SK-N-SH (cell line): ENCODE measurements around the gene CCDC122. TPM values are rescaled to one million over a fixed set of nuclear protein-coding genes. Genes with fewer than 3 reads are reported as not detected.

Experiments
- CTCF ChIA-PET: fragments of 300-600, 350-600 bp; formaldehyde crosslinking; extraction: SDS; loops from one replicate; lab custom pipeline; 2021; lab: Yijun Ruan, JAX
- POLR2A ChIA-PET: fragments of 350-600 bp; sonication (Branson Sonifier 250); formaldehyde crosslinking; extraction: SDS; loops from one replicate; lab custom pipeline; 2020; ENCODE audit warnings: antibody characterized with exemption, inconsistent platforms; lab: Yijun Ruan, JAX
- DNase-seq: peaks from one replicate; pipeline ENCODE4 v3.0.0; 2012
- H2AFZ ChIP-seq: fragments of 200-600 bp; sonication (generic); 2 replicates; pipeline ENCODE4 v1.8.1; 2016; ENCODE audit warnings: antibody characterized with exemption, mild to moderate bottlenecking, low read depth
- H3F3A ChIP-seq: fragments of 200-600 bp; sonication (generic); replicated peaks from 2 replicates; pipeline ENCODE3; 2016; ENCODE audit warnings: antibody characterized with exemption, mild to moderate bottlenecking; ENCODE audit not compliant: insufficient read depth
- H3K27ac ChIP-seq, 2 experiments: fragments of 200-500 bp in 1 of 2; fragments of 200-600 bp in 1 of 2; sonication (Bioruptor generic) in 1 of 2; sonication (generic), shearing (Covaris generic) in 1 of 2; 2 replicates each; pipeline versions ENCODE4 v1.5.1 to v1.6.1; 2014 to 2016; ENCODE audit warnings: low read depth in 2 of 2, inconsistent platforms in 1 of 2, low read length in 1 of 2, mild to moderate bottlenecking in 1 of 2, mixed read lengths in 1 of 2
- H3K27me3 ChIP-seq: fragments of 200-600 bp; sonication (generic), shearing (Covaris generic); 2 replicates; pipeline ENCODE4 v1.6.1; 2016; ENCODE audit warnings: mixed run types; ENCODE audit not compliant: insufficient read depth
- H3K36me3 ChIP-seq, 2 experiments: fragments of 200-500 bp in 1 of 2; fragments of 200-600 bp in 1 of 2; sonication (Bioruptor generic) in 1 of 2; sonication (generic) in 1 of 2; replicated peaks in 1 of 2; 2 replicates each; pipeline versions ENCODE3 to v1.5.1; 2014 to 2016; ENCODE audit warnings: low read length in 1 of 2, mild to moderate bottlenecking in 1 of 2; ENCODE audit not compliant: insufficient read depth in 2 of 2, control insufficient read depth in 1 of 2
- H3K4me1 ChIP-seq, 2 experiments: fragments of 200-500 bp in 1 of 2; fragments of 200-600 bp in 1 of 2; sonication (Bioruptor generic) in 1 of 2; sonication (generic), shearing (Covaris generic) in 1 of 2; 2 replicates each; pipeline versions ENCODE4 v1.5.1 to v1.6.1; 2014 to 2016; ENCODE audit warnings: low read depth in 1 of 2, low read length in 1 of 2, mixed run types in 1 of 2; ENCODE audit not compliant: insufficient read depth in 2 of 2, control insufficient read depth in 1 of 2
- H3K4me2 ChIP-seq: fragments of 200-600 bp; sonication (generic), shearing (Covaris generic); 2 replicates; pipeline ENCODE4 v1.6.1; 2017; ENCODE audit warnings: mixed run types
- H3K4me3 ChIP-seq, 2 experiments: fragments of 200-500 bp in 1 of 2; fragments of 200-600 bp in 1 of 2; sonication (Bioruptor generic) in 1 of 2; sonication (generic), shearing (Covaris generic) in 1 of 2; 2 replicates each; pipeline versions ENCODE4 v1.5.1 to v1.8.1; 2014 to 2016; ENCODE audit warnings: low read depth in 2 of 2, inconsistent platforms in 1 of 2, low read length in 1 of 2, mild to moderate bottlenecking in 1 of 2, mixed read lengths in 1 of 2, moderate library complexity in 1 of 2
- H3K79me2 ChIP-seq: fragments of 200-600 bp; sonication (generic); 2 replicates; pipeline ENCODE4 v1.8.1; 2017; ENCODE audit warnings: mild to moderate bottlenecking; ENCODE audit not compliant: insufficient read depth
- H3K9ac ChIP-seq: fragments of 200-600 bp; sonication (generic); 2 replicates; pipeline ENCODE4 v1.6.1; 2017; ENCODE audit warnings: mixed run types
- H3K9me2 ChIP-seq: fragments of 200-600 bp; sonication (generic); 2 replicates; pipeline ENCODE4 v1.6.1; 2017; ENCODE audit warnings: mixed run types
- H3K9me3 ChIP-seq: fragments of 200-600 bp; sonication (generic); 2 replicates; pipeline ENCODE4 v1.6.1; 2017; ENCODE audit warnings: mixed run types, mild to moderate bottlenecking, moderate library complexity
- H4K20me1 ChIP-seq: fragments of 200-600 bp; sonication (generic); 2 replicates; pipeline ENCODE4 v1.6.1; 2017; ENCODE audit warnings: mild to moderate bottlenecking, mixed run types; ENCODE audit not compliant: insufficient read depth
- CHD2 ChIP-seq: fragments of 150-350 bp; IDR thresholded peaks from 2 replicates; pipeline ENCODE4 v1.6.1; 2018; ENCODE audit warnings: low read length; ENCODE audit not compliant: partially characterized antibody
- CTCF ChIP-seq: fragments of 200-600 bp; sonication (generic); IDR thresholded peaks from 2 replicates; pipeline ENCODE4 v1.6.1; 2017; ENCODE audit warnings: antibody characterized with exemption, mild to moderate bottlenecking, moderate library complexity
- ELF1 ChIP-seq: IDR thresholded peaks from 2 replicates; pipeline ENCODE4 v1.4.0; 2012
- EP300 ChIP-seq, 2 experiments: IDR thresholded peaks; 2 replicates each; pipeline versions ENCODE4 v1.4.0 to v1.6.1; 2012; ENCODE audit warnings: borderline replicate concordance in 1 of 2, low read depth in 1 of 2, low read length in 1 of 2
- FOSL2 ChIP-seq: IDR thresholded peaks from 2 replicates; pipeline ENCODE4 v1.4.0; 2012; ENCODE audit warnings: low read depth, mild to moderate bottlenecking, moderate library complexity, borderline replicate concordance
- FOXJ3 ChIP-seq: sonication (generic); formaldehyde crosslinking; IDR thresholded peaks from 2 replicates; pipeline ENCODE4 v1.5.1; 2020; ENCODE audit warnings: mild to moderate bottlenecking, missing genetic modification reagents
- GABPA ChIP-seq: IDR thresholded peaks from 2 replicates; pipeline ENCODE4 v1.4.0; 2012; ENCODE audit warnings: low read depth, mild to moderate bottlenecking
- IRF3 ChIP-seq: fragments of 150-350 bp; IDR thresholded peaks from 2 replicates; pipeline ENCODE4 v1.6.1; 2016; ENCODE audit warnings: mild to moderate bottlenecking, low read depth, low read length
- JUND ChIP-seq: IDR thresholded peaks from 2 replicates; pipeline ENCODE4 v1.4.0; 2012
- MEF2A ChIP-seq: IDR thresholded peaks from 2 replicates; pipeline ENCODE4 v1.4.0; 2012; ENCODE audit warnings: low read depth, borderline replicate concordance
- MXI1 ChIP-seq: IDR thresholded peaks from 2 replicates; pipeline ENCODE4 v1.6.1; 2012; ENCODE audit warnings: mild to moderate bottlenecking, low read depth, low read length, improper control_type of control experiment
- NRF1 ChIP-seq: IDR thresholded peaks from 2 replicates; pipeline ENCODE4 v1.6.1; 2012; ENCODE audit warnings: low read depth, mild to moderate bottlenecking, low read length
- POLR2AphosphoS5 ChIP-seq: IDR thresholded peaks from 2 replicates; pipeline ENCODE4 v1.6.1; 2012; ENCODE audit warnings: low read depth, low read length
- RXRA ChIP-seq: IDR thresholded peaks from 2 replicates; pipeline ENCODE4 v1.4.0; 2012; ENCODE audit warnings: low read depth, mild to moderate bottlenecking, borderline replicate concordance
- SMC3 ChIP-seq: IDR thresholded peaks from 2 replicates; pipeline ENCODE4 v1.6.1; 2012; ENCODE audit warnings: low read depth, low read length, improper control_type of control experiment
- TAF1 ChIP-seq: IDR thresholded peaks from 2 replicates; pipeline ENCODE4 v1.6.1; 2012; ENCODE audit warnings: low read depth, mild to moderate bottlenecking, low read length, moderate library complexity, borderline replicate concordance
- TCF12 ChIP-seq: IDR thresholded peaks from 2 replicates; pipeline ENCODE4 v1.4.0; 2012
- TEAD4 ChIP-seq: IDR thresholded peaks from 2 replicates; pipeline ENCODE4 v1.4.0; 2012; ENCODE audit warnings: mild to moderate bottlenecking, borderline replicate concordance; ENCODE audit not compliant: insufficient read depth
- USF2 ChIP-seq: fragments of 150-350 bp; IDR thresholded peaks from 2 replicates; pipeline ENCODE4 v1.6.1; 2017; ENCODE audit warnings: antibody characterized with exemption, low read length, low read depth, borderline replicate concordance
- ZBTB33 ChIP-seq: IDR thresholded peaks from 2 replicates; pipeline ENCODE4 v1.4.0; 2012; ENCODE audit warnings: low read depth, borderline replicate concordance
- WGBS: methylation state at CpG from one replicate; pipeline ENCODE4 v1.1.6; 2017; ENCODE audit warnings: low lambda C conversion rate; 5-methylcytosine and 5-hydroxymethylcytosine counted together
- polyA plus RNA-seq, 3 experiments: library from polyadenylated mRNA; depleted of rRNA; stranded (reverse); fragments of >200 nt; gene quantifications; 2 replicates each; pipeline ENCODE4 v1.2.3, GENCODE V29; 2012

CCDC122 gene
- polyA plus RNA-seq, 1 of the 3 experiments (the other 2 are of a cell fraction) = 1.4 TPM

GRCh38 chr13:43884222-43884621, 4.7 kb upstream of the CCDC122 start:
- Histone ChIP-seq H3K27ac (no peak overlapping the region), H2AFZ (no peak overlapping the region), H3K27me3 (no peaks in the 10 kb centered on the region), H4K20me1 (no peaks in the 10 kb centered on the region), H3K4me1 (peaks cover 0 to 3% of the 10 kb centered on the region in 2 experiments; a peak in 2 of 4 replicates), H3K79me2 (peaks cover 3% of the 10 kb centered on the region; the same call in 1 of the 2 replicates), H3K9me3 (no peaks in the 10 kb centered on the region), H3F3A (no peaks in the 10 kb centered on the region), H3K4me2 (no peak overlapping the region), H3K36me3 (peaks cover 0 to 42% of the 10 kb centered on the region in 2 experiments), H3K9ac (no peak overlapping the region), H3K4me3 (no peak overlapping the region), H3K9me2 (no peaks in the 10 kb centered on the region)
- DNase-seq = no peak
- no peak for TF ChIP-seq FOXJ3
- TF ChIP-seq RXRA = no peak
- TF ChIP-seq ELF1 = no peak
- no peak for TF ChIP-seq GABPA
- TF ChIP-seq MEF2A = no peak
- no peak for TF ChIP-seq NRF1
- no peak for TF ChIP-seq TAF1
- TF ChIP-seq SMC3 = no peak
- no peak for TF ChIP-seq CHD2
- TF ChIP-seq MXI1 = no peak
- TF ChIP-seq EP300 (IDR thresholded peaks at IDR 0.05; ENCODE audit: borderline replicate concordance in 1 of 2, low read depth in 1 of 2, low read length in 1 of 2) = no peak
- no peak for TF ChIP-seq CTCF
- no peak for TF ChIP-seq USF2
- TF ChIP-seq FOSL2 = no peak
- no peak for TF ChIP-seq IRF3
- TF ChIP-seq JUND = no peak
- TF ChIP-seq TEAD4 = no peak
- TF ChIP-seq POLR2AphosphoS5 = no peak
- no peak for TF ChIP-seq ZBTB33
- no peak for TF ChIP-seq TCF12
- POLR2A ChIA-PET = no interaction called here
- CTCF ChIA-PET = interaction anchor here (0.7 kb wide), 1 partner anchor 21 kb away, joined by 4 read pairs; no protein-coding TSS in a partner anchor
- WGBS = 100% methylated on average over 1 of the region's 1 CpG
